AML-193 (cell line): ENCODE results near the gene LENG8.
"Not testable (repeated sequence)": the region's sequence is repeated elsewhere in the genome, so short reads cannot be mapped to it uniquely, and the experiment has no call there.

Source experiments
- DNase-seq, 2 experiments: peaks; one replicate each; lab custom pipeline; 2025; lab: John Stamatoyannopoulos, UW

Gene LENG8

GRCh38 chr19:54444737-54445136, 4.3 kb upstream of the LENG8 start:
- DNase-seq: no peak

- DNase-seq: not testable (repeated sequence)
These were observed 2.6 kb upstream of the LENG8 start for GRCh38 chr19:54446349-54446748.

GRCh38 chr19:54448040-54448773, 792 bp upstream of the LENG8 start:
- no peak for DNase-seq

- DNase-seq: no peak
These were observed 686 bp downstream of the LENG8 start for GRCh38 chr19:54449701-54450069.

GRCh38 chr19:54451331-54451871, 2.4 kb downstream of the LENG8 start:
- DNase-seq: no peak

- no peak for DNase-seq
These were observed 3.0 kb downstream of the LENG8 start for GRCh38 chr19:54451997-54452396.

GRCh38 chr19:54452626-54453025, 3.6 kb downstream of the LENG8 start:
- no peak for DNase-seq

GRCh38 chr19:54453921-54454780, 5.2 kb downstream of the LENG8 start:
- no peak for DNase-seq

GRCh38 chr19:54454781-54455675, 6.0 kb downstream of the LENG8 start:
- DNase-seq: no peak

- DNase-seq: no peak
These were observed 6.9 kb downstream of the LENG8 start for GRCh38 chr19:54455786-54456422.

- DNase-seq: no peak
These were observed 7.7 kb downstream of the LENG8 start for GRCh38 chr19:54456423-54457373.

GRCh38 chr19:54457773-54458647, 9.0 kb downstream of the LENG8 start:
- DNase-seq: no peak

- no peak for DNase-seq
These were observed 9.8 kb downstream of the LENG8 start for GRCh38 chr19:54458648-54459281.

GRCh38 chr19:54459282-54460229, 10.6 kb downstream of the LENG8 start:
- DNase-seq: no peak

- no peak for DNase-seq
These were observed 11.4 kb downstream of the LENG8 start for GRCh38 chr19:54460230-54461005.

- DNase-seq: no peak
These were observed 12.2 kb downstream of the LENG8 start for GRCh38 chr19:54461210-54461609.

GRCh38 chr19:54461613-54462012, 12.6 kb downstream of the LENG8 start:
- DNase-seq: no peak
